Smooth muscle cell (in vitro differentiated cells): Measurements from ENCODE around the gene AKAP11. TPM values are rescaled to one million over a fixed set of nuclear protein-coding genes. Genes with fewer than 3 reads are reported as not detected.

ENCODE experiments used
- DNase-seq: peaks from one replicate; lab custom pipeline; 2025; ENCODE audit not compliant: unreplicated experiment; lab: John Stamatoyannopoulos, UW
- H2AFZ ChIP-seq: fragments of 200-600 bp; sonication (generic); 2 replicates; pipeline ENCODE4 v1.6.0; 2016; ENCODE audit warnings: antibody characterized with exemption, low read depth, mild to moderate bottlenecking
- H3F3A ChIP-seq: fragments of 200-600 bp; sonication (generic); 2 replicates; pipeline ENCODE4 v1.6.0; 2017; ENCODE audit warnings: antibody characterized with exemption, low read depth
- H3K27ac ChIP-seq: fragments of 200-600 bp; sonication (generic); 2 replicates; pipeline ENCODE4 v1.5.1; 2016; ENCODE audit warnings: low read depth, mild to moderate bottlenecking
- H3K27me3 ChIP-seq: fragments of 200-600 bp; sonication (generic); 2 replicates; pipeline ENCODE4 v1.6.1; 2016; ENCODE audit warnings: low read depth, mild to moderate bottlenecking
- H3K36me3 ChIP-seq: fragments of 200-600 bp; sonication (generic); 2 replicates; pipeline ENCODE4 v1.5.1; 2016; ENCODE audit warnings: low read depth
- H3K4me1 ChIP-seq: fragments of 200-600 bp; sonication (generic); 2 replicates; pipeline ENCODE4 v1.5.1; 2016; ENCODE audit warnings: low read depth
- H3K4me2 ChIP-seq: fragments of 200-600 bp; sonication (generic); 2 replicates; pipeline ENCODE4 v1.6.0; 2016; ENCODE audit warnings: mild to moderate bottlenecking
- H3K4me3 ChIP-seq: fragments of 200-600 bp; sonication (generic); 2 replicates; pipeline ENCODE4 v1.5.1; 2016; ENCODE audit warnings: mild to moderate bottlenecking
- H3K79me2 ChIP-seq: fragments of 200-600 bp; sonication (generic); 2 replicates; pipeline ENCODE4 v1.6.0; 2016; ENCODE audit warnings: low read depth, mild to moderate bottlenecking
- H3K9ac ChIP-seq: fragments of 200-600 bp; sonication (generic); 2 replicates; pipeline ENCODE4 v1.6.0; 2016; ENCODE audit warnings: low read depth
- H3K9me3 ChIP-seq: fragments of 200-600 bp; sonication (generic); replicated peaks from 2 replicates; pipeline ENCODE4 v1.5.1; 2016; ENCODE audit warnings: low read depth
- H4K20me1 ChIP-seq: fragments of 200-600 bp; sonication (generic); 2 replicates; pipeline ENCODE4 v1.6.0; 2016; ENCODE audit warnings: low read depth
- WGBS: methylation state at CpG from one replicate; pipeline ENCODE4 v1.1.7; 2016; ENCODE audit warnings: low lambda C conversion rate; 5-methylcytosine and 5-hydroxymethylcytosine counted together
- polyA plus RNA-seq: library from polyadenylated mRNA; unstranded; fragments of >200 nt; fragmentation: Nextera tagmentation; extraction: Ambion mirVana; gene quantifications from 2 replicates; pipeline ENCODE4 v1.2.1, GENCODE V29; 2016
- total RNA-seq: library from RNA; depleted of rRNA; stranded (reverse); fragments of >200 nt; gene quantifications from 2 replicates; pipeline ENCODE4 v1.2.3, GENCODE V29; 2014
- TF ChIP-seq, protein P1 (sequence below): fragments of 200-600 bp; sonication (generic); IDR thresholded peaks from 2 replicates; pipeline ENCODE4 v1.5.1; 2017; ENCODE audit warnings: borderline replicate concordance, mild to moderate bottlenecking, antibody characterized with exemption; ENCODE audit not compliant: insufficient read depth, poor library complexity, severe bottlenecking

AKAP11 gene
- total and polyA plus RNA-seq, 2 experiments from 2014 or later: 2.1 to 27.5 TPM

DNA sequence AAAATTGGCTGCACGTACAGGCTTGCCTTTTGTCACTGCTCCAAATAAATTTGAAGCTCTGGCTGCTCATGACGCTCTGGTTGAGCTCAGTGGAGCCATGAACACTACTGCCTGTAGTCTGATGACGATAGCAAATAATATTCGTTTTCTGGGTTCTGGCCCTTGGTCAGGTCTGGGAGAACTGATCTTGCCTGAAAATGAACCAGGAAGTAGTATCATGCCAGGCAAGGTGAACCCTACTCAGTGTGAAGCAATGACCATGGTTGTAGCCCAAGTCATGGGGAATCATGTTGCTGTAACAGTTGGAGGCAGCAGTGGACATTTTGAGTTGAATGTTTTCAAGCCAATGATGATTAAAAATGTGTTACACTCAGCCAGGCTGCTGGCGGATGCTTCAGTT is 16.1 kb upstream of the AKAP11 start:
- WGBS: 82% methylated on average over 5 of the region's 5 CpGs
- H2AFZ ChIP-seq: no peak overlapping the region
- H3K4me2 ChIP-seq: no peak overlapping the region
- no peak for DNase-seq
- H4K20me1 ChIP-seq: no peaks in the 10 kb centered on the region
- H3K36me3 ChIP-seq: no peaks in the 10 kb centered on the region
- no peaks in the 10 kb centered on the region for H3K4me1 ChIP-seq
- no peaks in the 10 kb centered on the region for H3K79me2 ChIP-seq
- H3F3A ChIP-seq: no peaks in the 10 kb centered on the region
- H3K9ac ChIP-seq: no peak overlapping the region
- H3K27ac ChIP-seq: no peak overlapping the region
- H3K4me3 ChIP-seq: no peak overlapping the region
- no peaks in the 10 kb centered on the region for H3K27me3 ChIP-seq
- TF ChIP-seq, protein P1, sequence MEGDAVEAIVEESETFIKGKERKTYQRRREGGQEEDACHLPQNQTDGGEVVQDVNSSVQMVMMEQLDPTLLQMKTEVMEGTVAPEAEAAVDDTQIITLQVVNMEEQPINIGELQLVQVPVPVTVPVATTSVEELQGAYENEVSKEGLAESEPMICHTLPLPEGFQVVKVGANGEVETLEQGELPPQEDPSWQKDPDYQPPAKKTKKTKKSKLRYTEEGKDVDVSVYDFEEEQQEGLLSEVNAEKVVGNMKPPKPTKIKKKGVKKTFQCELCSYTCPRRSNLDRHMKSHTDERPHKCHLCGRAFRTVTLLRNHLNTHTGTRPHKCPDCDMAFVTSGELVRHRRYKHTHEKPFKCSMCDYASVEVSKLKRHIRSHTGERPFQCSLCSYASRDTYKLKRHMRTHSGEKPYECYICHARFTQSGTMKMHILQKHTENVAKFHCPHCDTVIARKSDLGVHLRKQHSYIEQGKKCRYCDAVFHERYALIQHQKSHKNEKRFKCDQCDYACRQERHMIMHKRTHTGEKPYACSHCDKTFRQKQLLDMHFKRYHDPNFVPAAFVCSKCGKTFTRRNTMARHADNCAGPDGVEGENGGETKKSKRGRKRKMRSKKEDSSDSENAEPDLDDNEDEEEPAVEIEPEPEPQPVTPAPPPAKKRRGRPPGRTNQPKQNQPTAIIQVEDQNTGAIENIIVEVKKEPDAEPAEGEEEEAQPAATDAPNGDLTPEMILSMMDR: no peak
- H3K9me3 ChIP-seq: no peaks in the 10 kb centered on the region

DNA sequence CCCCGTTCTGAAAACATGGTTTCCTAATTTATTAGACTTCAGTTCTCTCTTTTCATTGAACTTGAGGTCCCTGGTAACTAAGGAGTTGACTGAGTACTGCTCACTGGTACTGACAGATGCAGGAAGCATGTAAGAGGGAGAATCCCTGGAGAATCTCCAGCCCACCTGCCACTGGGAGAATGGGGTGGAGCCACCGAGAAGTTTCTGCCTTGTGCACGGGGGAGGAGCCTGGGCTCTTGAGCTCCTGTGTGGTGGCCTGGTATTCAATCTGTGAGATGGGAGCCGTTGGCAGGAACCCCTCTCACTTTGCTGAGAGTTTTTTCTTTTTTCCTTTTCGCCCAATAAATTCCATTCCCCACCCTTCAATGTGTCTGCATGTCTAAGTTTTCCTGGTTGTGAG is 13.2 kb upstream of the AKAP11 start:
- TF ChIP-seq, protein P1: no peak
- H3K4me3 ChIP-seq: no peak overlapping the region
- H2AFZ ChIP-seq: no peak overlapping the region
- no peaks in the 10 kb centered on the region for H3K4me1 ChIP-seq
- no peak overlapping the region for H3K27ac ChIP-seq
- H3K79me2 ChIP-seq: no peaks in the 10 kb centered on the region
- no peaks in the 10 kb centered on the region for H3K36me3 ChIP-seq
- 71% methylated on average over 5 of the region's 5 CpGs for WGBS
- no peak for DNase-seq
- no peaks in the 10 kb centered on the region for H3K27me3 ChIP-seq
- H4K20me1 ChIP-seq: no peaks in the 10 kb centered on the region
- no peaks in the 10 kb centered on the region for H3F3A ChIP-seq
- H3K9ac ChIP-seq: no peak overlapping the region
- no peaks in the 10 kb centered on the region for H3K9me3 ChIP-seq
- no peak overlapping the region for H3K4me2 ChIP-seq

DNA sequence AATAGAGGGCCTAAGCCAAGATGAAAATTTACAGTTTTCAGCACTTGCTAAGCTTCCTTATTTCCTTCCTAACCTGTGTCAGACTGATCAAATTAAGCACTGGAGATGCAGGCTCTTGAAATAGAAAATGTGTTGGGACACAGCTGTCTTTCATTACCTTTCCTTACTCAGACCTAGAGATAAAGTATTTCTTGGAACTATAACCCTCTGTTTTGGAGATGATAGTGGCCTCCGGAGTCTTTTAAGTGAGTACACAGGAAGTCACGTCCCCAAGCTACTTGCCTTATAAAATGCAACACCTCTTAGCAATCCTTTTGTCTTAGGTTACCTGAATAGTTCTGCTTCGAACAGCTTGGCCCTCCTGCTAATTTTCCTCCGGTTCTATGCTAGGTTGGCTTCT is 12.4 kb upstream of the AKAP11 start:
- no peak overlapping the region for H3K9ac ChIP-seq
- WGBS: 93% methylated on average over 4 of the region's 4 CpGs
- no peak overlapping the region for H3K4me2 ChIP-seq
- no peaks in the 10 kb centered on the region for H3K79me2 ChIP-seq
- H3K4me3 ChIP-seq: no peak overlapping the region
- H3K27me3 ChIP-seq: no peaks in the 10 kb centered on the region
- no peaks in the 10 kb centered on the region for H3K4me1 ChIP-seq
- no peaks in the 10 kb centered on the region for H3F3A ChIP-seq
- H4K20me1 ChIP-seq: no peaks in the 10 kb centered on the region
- H3K27ac ChIP-seq: no peak overlapping the region
- H3K36me3 ChIP-seq: no peaks in the 10 kb centered on the region
- H3K9me3 ChIP-seq: no peaks in the 10 kb centered on the region
- no peak for DNase-seq
- TF ChIP-seq, protein P1: no peak
- no peak overlapping the region for H2AFZ ChIP-seq

DNA sequence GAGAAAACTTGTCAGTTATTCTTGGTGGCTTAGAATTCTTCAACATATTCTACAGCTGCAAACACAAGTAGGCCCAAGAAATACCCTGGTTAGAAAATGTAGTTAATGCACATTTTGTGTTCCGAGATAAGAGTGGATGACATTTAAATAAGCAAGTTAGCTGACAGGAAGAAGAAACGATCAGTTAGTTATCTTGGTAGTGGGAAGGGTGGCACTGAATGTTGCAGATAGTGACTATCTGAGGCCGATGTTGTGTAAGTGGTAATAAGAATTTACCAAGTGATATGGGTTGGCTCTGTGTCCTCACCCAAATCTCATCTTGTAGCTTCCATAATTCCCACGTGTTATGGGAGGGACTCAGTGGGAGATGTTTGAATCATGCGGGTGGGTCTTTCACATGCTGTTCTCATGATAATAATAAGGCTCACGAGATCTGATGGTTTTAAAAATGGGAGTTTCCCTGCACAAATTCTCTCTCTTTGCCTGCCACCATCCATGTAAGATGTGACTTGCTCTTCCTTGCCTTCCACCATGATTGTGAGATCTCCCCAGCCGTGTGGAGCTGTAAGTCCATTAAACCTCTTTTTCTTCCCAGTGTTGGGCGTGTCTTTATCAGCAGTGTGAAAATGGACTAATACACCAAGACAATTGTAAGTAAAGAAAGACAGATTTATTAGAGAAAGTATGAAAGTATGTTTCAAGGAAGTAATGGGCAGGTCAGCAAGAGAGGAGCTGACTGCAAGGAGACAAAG is 10.9 kb upstream of the AKAP11 start:
- TF ChIP-seq, protein P1: no peak
- DNase-seq: no peak
- WGBS: 93% methylated on average over 8 of the region's 8 CpGs
- H3K9ac ChIP-seq: no peak overlapping the region
- no peaks in the 10 kb centered on the region for H3F3A ChIP-seq
- H3K36me3 ChIP-seq: no peaks in the 10 kb centered on the region
- no peaks in the 10 kb centered on the region for H3K4me1 ChIP-seq
- H2AFZ ChIP-seq: no peak overlapping the region
- H3K27ac ChIP-seq: no peak overlapping the region
- no peak overlapping the region for H3K4me3 ChIP-seq
- no peak overlapping the region for H3K4me2 ChIP-seq
- no peaks in the 10 kb centered on the region for H4K20me1 ChIP-seq
- H3K79me2 ChIP-seq: no peaks in the 10 kb centered on the region
- no peaks in the 10 kb centered on the region for H3K27me3 ChIP-seq
- H3K9me3 ChIP-seq: no peaks in the 10 kb centered on the region
